GM12801 (cell line): ENCODE data around the gene PPIE.

Experiments
- CTCF ChIP-seq: IDR thresholded peaks from one replicate; pipeline ENCODE4 v1.5.1; 2011; ENCODE audit warnings: control low read depth; ENCODE audit not compliant: insufficient read length; ENCODE audit errors: extremely low read depth

The PPIE gene

GRCh38 chr1:39722495-39722894 lies 16.2 kb upstream of the PPIE start:
- no peak for TF ChIP-seq CTCF

- no peak for TF ChIP-seq CTCF
Measured at GRCh38 chr1:39726600-39726999, 12.1 kb upstream of the PPIE start.

GRCh38 chr1:39727221-39727931 lies 11.3 kb upstream of the PPIE start:
- no peak for TF ChIP-seq CTCF

GRCh38 chr1:39727932-39728317 lies 10.8 kb upstream of the PPIE start:
- TF ChIP-seq CTCF: no peak

- TF ChIP-seq CTCF: no peak
Measured at GRCh38 chr1:39729030-39729429, 9.7 kb upstream of the PPIE start.

- no peak for TF ChIP-seq CTCF
Measured at GRCh38 chr1:39729842-39730241, 8.8 kb upstream of the PPIE start.

- TF ChIP-seq CTCF: no peak
Measured at GRCh38 chr1:39732730-39733129, 6.0 kb upstream of the PPIE start.
